ENCODE data around the gene TMEM26.

DNA sequence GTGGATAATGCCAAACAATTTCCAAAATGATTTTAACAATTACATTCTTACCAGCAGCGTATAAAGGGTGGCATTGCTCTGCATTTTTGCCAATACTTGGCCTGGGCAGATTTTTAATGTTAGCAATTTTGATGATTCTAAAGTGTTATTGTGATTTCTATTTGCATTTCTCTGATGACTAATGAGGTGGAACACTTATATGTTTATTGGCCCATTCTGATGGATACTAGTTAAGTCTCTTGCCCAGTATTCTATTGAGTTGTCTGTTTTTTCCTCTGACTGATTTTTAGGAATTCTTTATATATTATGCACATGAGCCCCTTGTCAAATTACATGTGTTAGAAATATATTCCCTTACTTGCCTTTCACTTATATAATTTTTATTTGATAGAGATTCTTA lies 86.8 kb downstream of the TMEM26 start:
- TF ChIP-seq GATA2 (IDR thresholded peaks at IDR 0.05; ENCODE audit: low read depth, low read length) (no peak), GATA3 (IDR thresholded peaks at IDR 0.05; ENCODE audit: low read depth, low read length) (no peak)
